ENCODE measurements around the gene KCMF1.
"Not testable (repeated sequence)": the region's sequence is repeated elsewhere in the genome, so short reads cannot be mapped to it uniquely, and the experiment has no call there.

KCMF1 gene

GRCh38 chr2:84970868-84971509 is at the start of gene KCMF1:
TSS of gene KCMF1 (plus strand) at chr2:84971161. CDS start at chr2:84971452, 291 bp downstream.
- DNase-seq, result peak; percentile 39

- DNase-seq, result no peak
These were observed 48.0 kb upstream of the KCMF1 start for GRCh38 chr2:84923009-84923408.

GRCh38 chr2:84924173-84925106 is 46.5 kb upstream of the KCMF1 start:
- no peak for DNase-seq

- no peak for DNase-seq
These were observed 45.6 kb upstream of the KCMF1 start for GRCh38 chr2:84925336-84925723.

GRCh38 chr2:84925724-84926376 is 45.1 kb upstream of the KCMF1 start:
- peak; percentile 87 for DNase-seq

- DNase-seq, result no peak
These were observed 43.7 kb upstream of the KCMF1 start for GRCh38 chr2:84927275-84927627.

- no peak for DNase-seq
These were observed 39.6 kb upstream of the KCMF1 start for GRCh38 chr2:84931384-84931821.

- DNase-seq, result no peak
These were observed 32.6 kb upstream of the KCMF1 start for GRCh38 chr2:84938194-84938879.

GRCh38 chr2:84939426-84940087 is 31.4 kb upstream of the KCMF1 start:
- no peak for DNase-seq

GRCh38 chr2:84940088-84940470 is 30.9 kb upstream of the KCMF1 start:
- no peak for DNase-seq

GRCh38 chr2:84940831-84941412 is 30.0 kb upstream of the KCMF1 start:
- DNase-seq, result no peak

- DNase-seq, result no peak
These were observed 28.8 kb upstream of the KCMF1 start for GRCh38 chr2:84942166-84942565.

- DNase-seq, result no peak
These were observed 28.0 kb upstream of the KCMF1 start for GRCh38 chr2:84942964-84943421.

- no peak for DNase-seq
These were observed 26.6 kb upstream of the KCMF1 start for GRCh38 chr2:84944295-84944909.

GRCh38 chr2:84945838-84946203 is 25.1 kb upstream of the KCMF1 start:
- not testable (repeated sequence) for DNase-seq

- no peak for DNase-seq
These were observed 24.6 kb upstream of the KCMF1 start for GRCh38 chr2:84946204-84947009.

- DNase-seq, result no peak
These were observed 23.9 kb upstream of the KCMF1 start for GRCh38 chr2:84947010-84947593.

- no peak for DNase-seq
These were observed 17.4 kb upstream of the KCMF1 start for GRCh38 chr2:84953535-84953934.

GRCh38 chr2:84954329-84954728 is 16.6 kb upstream of the KCMF1 start:
- no peak for DNase-seq

All from NCI-H1105 (cell line).